GM18498 (cell line): ENCODE data around the gene AUH.

ENCODE experiments used
- ATAC-seq: cut with Tn5 transposase; IDR thresholded peaks from one replicate; pipeline ENCODE4 v1.9.1; 2021; ENCODE audit warnings: mild to moderate bottlenecking, moderate library complexity; ENCODE audit not compliant: unreplicated experiment

AUH gene

GRCh38 chr9:91340395-91340967 lies 21.2 kb downstream of the AUH start:
- ATAC-seq, result no peak

GRCh38 chr9:91338681-91339080 lies 23.0 kb downstream of the AUH start:
- ATAC-seq, result no peak

GRCh38 chr9:91336786-91337185 lies 24.9 kb downstream of the AUH start:
- ATAC-seq, result no peak

GRCh38 chr9:91334053-91334452 lies 27.7 kb downstream of the AUH start:
- ATAC-seq, result no peak

GRCh38 chr9:91333551-91333950 lies 28.2 kb downstream of the AUH start:
- no peak for ATAC-seq

- ATAC-seq, result no peak
These were observed 29.0 kb downstream of the AUH start for GRCh38 chr9:91332546-91333231.

GRCh38 chr9:91331849-91332248 lies 29.9 kb downstream of the AUH start:
- no peak for ATAC-seq

GRCh38 chr9:91328186-91328585 lies 33.5 kb downstream of the AUH start:
- ATAC-seq, result no peak

- no peak for ATAC-seq
These were observed 40.0 kb downstream of the AUH start for GRCh38 chr9:91321691-91322090.

- no peak for ATAC-seq
These were observed 41.4 kb downstream of the AUH start for GRCh38 chr9:91320299-91320698.

GRCh38 chr9:91316093-91316492 lies 45.6 kb downstream of the AUH start:
- no peak for ATAC-seq

- no peak for ATAC-seq
These were observed 46.5 kb downstream of the AUH start for GRCh38 chr9:91315191-91315590.

- ATAC-seq, result no peak
These were observed 48.9 kb downstream of the AUH start for GRCh38 chr9:91312717-91313325.

- no peak for ATAC-seq
These were observed 51.7 kb downstream of the AUH start for GRCh38 chr9:91310037-91310436.

- ATAC-seq, result no peak
These were observed 53.5 kb downstream of the AUH start for GRCh38 chr9:91308191-91308590.

GRCh38 chr9:91307279-91307678 lies 54.4 kb downstream of the AUH start:
- no peak for ATAC-seq

- no peak for ATAC-seq
These were observed 55.5 kb downstream of the AUH start for GRCh38 chr9:91306296-91306630.

- no peak for ATAC-seq
These were observed 56.0 kb downstream of the AUH start for GRCh38 chr9:91305596-91306295.

- ATAC-seq, result no peak
These were observed 57.8 kb downstream of the AUH start for GRCh38 chr9:91303741-91304415.

GRCh38 chr9:91302831-91303230 lies 58.9 kb downstream of the AUH start:
- ATAC-seq, result no peak

- ATAC-seq, result no peak
These were observed 60.6 kb downstream of the AUH start for GRCh38 chr9:91301161-91301560.
